Neural cell (in vitro differentiated cells): Measurements from ENCODE around the gene KCNQ5. TPM values are rescaled to one million over a fixed set of nuclear protein-coding genes. Genes with fewer than 3 reads are reported as not detected.

Experiments used
- H2AFZ ChIP-seq: fragments of 200-600, 300-800 bp; sonication (generic), shearing (Covaris generic); 2 replicates; pipeline ENCODE4 v1.6.0; 2014; ENCODE audit warnings: low read depth, mild to moderate bottlenecking, antibody characterized with exemption, low read length, moderate library complexity
- H3F3A ChIP-seq: fragments of 200-600 bp; shearing (Covaris generic); 2 replicates; pipeline ENCODE4 v1.6.1; 2016; ENCODE audit warnings: mild to moderate bottlenecking, moderate library complexity, mixed read lengths, antibody characterized with exemption, low read length; ENCODE audit not compliant: insufficient read depth, poor library complexity, severe bottlenecking
- H3K27ac ChIP-seq: fragments of 200-600, 300-800 bp; sonication (generic), shearing (Covaris generic); 2 replicates; pipeline ENCODE4 v1.5.1; 2014; ENCODE audit warnings: mild to moderate bottlenecking, low read length, moderate library complexity
- H3K27me3 ChIP-seq: fragments of 300-800, 200-600 bp; sonication (generic), shearing (Covaris generic); 2 replicates; pipeline ENCODE4 v1.6.0; 2014; ENCODE audit warnings: mild to moderate bottlenecking, low read depth, low read length, moderate library complexity; ENCODE audit not compliant: insufficient read depth
- H3K36me3 ChIP-seq: fragments of 300-800, 200-600 bp; sonication (generic), shearing (Covaris generic); 2 replicates; pipeline ENCODE4 v1.5.1; 2014; ENCODE audit warnings: mild to moderate bottlenecking, antibody characterized with exemption, low read length, moderate library complexity; ENCODE audit not compliant: insufficient read depth
- H3K4me2 ChIP-seq: fragments of 300-800, 200-600 bp; sonication (generic), shearing (Covaris generic); 2 replicates; pipeline ENCODE4 v1.6.0; 2014; ENCODE audit warnings: mild to moderate bottlenecking, low read length
- H3K4me3 ChIP-seq: fragments of 300-800, 200-600 bp; sonication (generic), shearing (Covaris generic); 2 replicates; pipeline ENCODE4 v1.5.1; 2014; ENCODE audit warnings: mild to moderate bottlenecking, low read length, moderate library complexity
- H3K79me2 ChIP-seq: fragments of 200-600 bp; shearing (Covaris generic); replicated peaks from 2 replicates; pipeline ENCODE4 v1.6.0; 2014; ENCODE audit warnings: mild to moderate bottlenecking, low read length, moderate library complexity; ENCODE audit not compliant: insufficient read depth
- H3K9ac ChIP-seq: fragments of 300-800, 200-600 bp; sonication (generic), shearing (Covaris generic); 2 replicates; pipeline ENCODE4 v1.6.1; 2016; ENCODE audit warnings: mild to moderate bottlenecking, low read length, mixed read lengths
- H3K9me2 ChIP-seq: fragments of 200-600 bp; shearing (Covaris generic); 2 replicates; pipeline ENCODE4 v1.6.1; 2016; ENCODE audit warnings: mild to moderate bottlenecking, low read length, mixed read lengths; ENCODE audit not compliant: insufficient read depth
- H3K9me3 ChIP-seq: fragments of 200-600, 300-800 bp; sonication (generic), shearing (Covaris generic); 2 replicates; pipeline ENCODE4 v1.6.1; 2016; ENCODE audit warnings: mild to moderate bottlenecking, mixed run types, low read length, moderate library complexity, mixed read lengths
- H4K20me1 ChIP-seq: fragments of 200-600 bp; shearing (Covaris generic); 2 replicates; pipeline ENCODE4 v1.6.1; 2016; ENCODE audit warnings: mild to moderate bottlenecking, mixed run types; ENCODE audit not compliant: insufficient read depth
- CTCF ChIP-seq: fragments of 450-650 bp; IDR thresholded peaks from 2 replicates; pipeline ENCODE4 v1.5.1; 2014; ENCODE audit warnings: antibody characterized with exemption, mild to moderate bottlenecking, moderate library complexity; ENCODE audit not compliant: poor library complexity, severe bottlenecking
- EP300 ChIP-seq: fragments of 450-650 bp; conservative IDR thresholded peaks from 2 replicates; pipeline ENCODE4 v1.6.1; 2014; ENCODE audit warnings: antibody characterized with exemption, mild to moderate bottlenecking, moderate library complexity; ENCODE audit not compliant: poor library complexity, severe bottlenecking
- EZH2 ChIP-seq: fragments of 200-600, 300-800 bp; shearing (Covaris generic), sonication (generic); IDR thresholded peaks from 2 replicates; pipeline ENCODE4 v1.6.1; 2014; ENCODE audit warnings: antibody characterized with exemption, low read length, borderline replicate concordance, mild to moderate bottlenecking; ENCODE audit not compliant: insufficient read depth, poor library complexity, severe bottlenecking
- MXI1 ChIP-seq: fragments of 450-650 bp; conservative IDR thresholded peaks from 2 replicates; pipeline ENCODE4 v1.6.1; 2014; ENCODE audit warnings: antibody characterized with exemption, mild to moderate bottlenecking; ENCODE audit not compliant: poor library complexity, severe bottlenecking
- RAD21 ChIP-seq: fragments of 450-650 bp; conservative IDR thresholded peaks from 2 replicates; pipeline ENCODE4 v1.6.1; 2014; ENCODE audit warnings: antibody characterized with exemption, mild to moderate bottlenecking, moderate library complexity
- REST ChIP-seq: IDR thresholded peaks from 2 replicates; pipeline ENCODE4 v1.6.1; 2012; ENCODE audit warnings: borderline replicate concordance
- SMC3 ChIP-seq: fragments of 450-650 bp; conservative IDR thresholded peaks from 2 replicates; pipeline ENCODE4 v1.6.1; 2014; ENCODE audit warnings: antibody characterized with exemption, mild to moderate bottlenecking, moderate library complexity; ENCODE audit not compliant: poor library complexity
- TAF1 ChIP-seq: IDR thresholded peaks from 2 replicates; pipeline ENCODE4 v1.6.1; 2012; ENCODE audit warnings: low read depth
- polyA plus RNA-seq: library from polyadenylated mRNA; depleted of rRNA; stranded (reverse); fragments of >200 nt; gene quantifications from 2 replicates; pipeline ENCODE4 v1.2.3, GENCODE V29; 2014

Gene KCNQ5
- polyA plus RNA-seq, 1 donor from 2014 or later = 0.30 TPM

GRCh38 chr6:72861935-72862432 lies 240.1 kb downstream of the KCNQ5 start:
- no peak overlapping the region for H3K4me2 ChIP-seq
- no peak overlapping the region for H3K4me3 ChIP-seq
- no peak overlapping the region for H2AFZ ChIP-seq

GRCh38 chr6:72863131-72863530 lies 241.3 kb downstream of the KCNQ5 start:
- H3K9me2 ChIP-seq = no peaks in the 10 kb centered on the region
- no peaks in the 10 kb centered on the region for H3K79me2 ChIP-seq
- no peak overlapping the region for H3K27ac ChIP-seq
- TF ChIP-seq MXI1 = no peak
- no peak for TF ChIP-seq REST
- no peak for TF ChIP-seq CTCF
- TF ChIP-seq EZH2 = no peak
- H3K9ac ChIP-seq = no peak overlapping the region
- H3F3A ChIP-seq = no peaks in the 10 kb centered on the region
- no peaks in the 10 kb centered on the region for H3K36me3 ChIP-seq
- no peaks in the 10 kb centered on the region for H4K20me1 ChIP-seq
- H3K4me2 ChIP-seq = no peak overlapping the region
- no peaks in the 10 kb centered on the region for H3K27me3 ChIP-seq
- H3K4me3 ChIP-seq = no peak overlapping the region
- H3K9me3 ChIP-seq = no peaks in the 10 kb centered on the region
- H2AFZ ChIP-seq = no peak overlapping the region

More at GRCh38 chr6:72861935-72862432, 240.1 kb downstream of the KCNQ5 start:
- Histone ChIP-seq H3K9ac (no peak overlapping the region), H3F3A (no peaks in the 10 kb centered on the region), H3K27me3 (no peaks in the 10 kb centered on the region), H3K79me2 (no peaks in the 10 kb centered on the region), H3K36me3 (no peaks in the 10 kb centered on the region), H3K27ac (no peak overlapping the region), H3K9me3 (no peaks in the 10 kb centered on the region), H3K9me2 (no peaks in the 10 kb centered on the region), H4K20me1 (no peaks in the 10 kb centered on the region)
- TF ChIP-seq MXI1 (no peak), CTCF (no peak), EZH2 (no peak), EP300 (no peak), SMC3 (no peak), RAD21 (no peak), TAF1 (no peak)
